ENCODE measurements around the gene SREBF2.

- TF ChIP-seq POLR2A (IDR thresholded peaks at IDR 0.05; ENCODE audit: low read depth, low read length), result no peak
- no peak for TF ChIP-seq POLR2AphosphoS5 (IDR thresholded peaks at IDR 0.05; ENCODE audit: low read depth, low read length)
Measured at GRCh38 chr22:41826021-41826420, 6.9 kb upstream of the SREBF2 start.

Measured in GM12892 (cell line).